Raji (cell line): ENCODE data around the gene SDCCAG8.

Experiments used
- POLR2A ChIP-seq: IDR thresholded peaks from 2 replicates; pipeline ENCODE4 v1.6.1; 2011; ENCODE audit warnings: low read depth, low read length, control low read depth; ENCODE audit not compliant: insufficient read depth

Gene SDCCAG8

GRCh38 chr1:243432136-243432535, 176.3 kb downstream of the SDCCAG8 start:
- no peak for TF ChIP-seq POLR2A

DNA sequence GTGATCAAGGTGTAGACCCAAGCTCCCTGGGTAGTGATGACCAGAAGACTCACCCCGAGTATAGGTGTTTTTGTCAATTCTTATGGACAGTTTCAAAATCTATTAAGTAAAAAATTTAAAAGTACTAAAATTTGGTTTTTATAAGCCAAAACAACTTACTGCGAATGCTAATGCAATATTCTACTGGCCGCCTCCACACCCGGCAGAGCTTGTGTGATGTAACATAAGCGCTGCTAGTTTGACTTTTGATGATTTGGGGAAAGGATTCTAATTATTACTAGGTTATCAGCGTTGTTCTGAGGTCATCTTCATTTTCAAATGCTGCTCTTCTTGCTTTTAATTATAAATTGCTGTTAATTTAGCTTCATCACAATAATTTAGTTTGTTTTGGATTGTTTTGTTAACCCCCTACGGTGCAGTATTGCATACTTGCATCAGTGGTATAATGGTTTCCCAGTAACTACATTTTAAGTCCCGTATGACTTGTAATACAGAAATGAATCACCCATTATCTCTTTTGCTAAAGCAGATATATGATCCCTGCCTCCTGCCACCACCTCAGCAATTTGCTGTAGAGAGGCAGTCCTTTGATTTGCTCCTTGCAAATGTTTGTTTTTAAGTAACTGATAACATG, 178.0 kb downstream of the SDCCAG8 start:
- no peak for TF ChIP-seq POLR2A

DNA sequence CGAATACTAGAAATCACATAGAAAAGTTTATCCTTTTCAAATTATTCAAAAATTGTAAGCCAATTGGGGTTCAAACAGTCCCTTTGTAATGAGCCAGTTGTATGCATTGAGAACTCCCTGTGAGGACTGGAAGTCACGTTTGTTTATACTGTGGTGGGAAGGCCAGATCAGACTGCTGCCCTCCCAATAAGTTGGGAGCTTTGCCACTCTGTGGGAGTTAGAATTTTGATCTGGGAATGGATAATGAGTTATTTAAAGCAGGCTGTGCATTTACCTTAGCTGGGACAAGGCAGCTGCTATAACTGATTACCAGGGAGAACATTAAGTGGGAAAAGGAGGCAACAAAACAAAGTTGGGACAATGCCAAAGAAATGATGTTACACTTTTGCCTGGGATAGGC, 178.8 kb downstream of the SDCCAG8 start:
- no peak for TF ChIP-seq POLR2A

DNA sequence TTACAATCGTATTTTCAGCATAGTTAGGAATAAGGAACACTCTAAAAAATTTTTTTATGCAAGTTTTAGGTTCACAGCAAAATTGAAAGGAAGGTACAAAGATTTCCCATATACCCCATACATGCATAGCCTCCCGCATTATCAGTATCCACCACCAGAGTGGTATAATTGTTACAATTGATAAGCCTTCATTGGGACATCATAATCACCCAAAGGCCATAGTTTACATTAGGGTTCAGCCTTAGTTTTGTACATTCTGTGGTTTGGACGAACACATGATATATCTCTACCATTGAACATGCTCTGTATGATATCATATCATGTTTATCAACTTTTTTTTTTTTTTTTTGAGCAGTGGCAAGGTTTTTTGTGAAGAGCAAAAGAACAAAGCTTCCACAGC, 180.0 kb downstream of the SDCCAG8 start:
- TF ChIP-seq POLR2A, result no peak

- no peak for TF ChIP-seq POLR2A
Measured at GRCh38 chr1:243438146-243438545, 182.3 kb downstream of the SDCCAG8 start.

DNA sequence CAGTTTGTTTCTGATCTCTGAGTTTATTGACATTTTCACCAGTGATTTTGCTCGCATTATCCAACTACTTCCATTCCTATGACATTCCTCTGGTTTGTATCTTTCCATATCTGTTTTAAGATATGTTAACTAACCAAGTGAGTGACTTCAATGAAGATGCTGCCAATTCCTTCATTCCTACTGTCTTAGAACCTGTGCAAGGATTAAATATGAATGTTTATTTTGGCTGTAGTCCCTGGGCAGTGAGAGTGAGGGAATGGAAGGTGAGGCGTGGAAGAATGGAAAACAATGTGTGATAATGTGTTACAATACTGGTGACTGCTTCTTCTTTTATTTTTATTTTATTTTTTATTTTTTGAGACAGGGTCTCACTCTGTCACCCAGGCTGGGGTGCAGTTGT, 183.0 kb downstream of the SDCCAG8 start:
- no peak for TF ChIP-seq POLR2A

DNA sequence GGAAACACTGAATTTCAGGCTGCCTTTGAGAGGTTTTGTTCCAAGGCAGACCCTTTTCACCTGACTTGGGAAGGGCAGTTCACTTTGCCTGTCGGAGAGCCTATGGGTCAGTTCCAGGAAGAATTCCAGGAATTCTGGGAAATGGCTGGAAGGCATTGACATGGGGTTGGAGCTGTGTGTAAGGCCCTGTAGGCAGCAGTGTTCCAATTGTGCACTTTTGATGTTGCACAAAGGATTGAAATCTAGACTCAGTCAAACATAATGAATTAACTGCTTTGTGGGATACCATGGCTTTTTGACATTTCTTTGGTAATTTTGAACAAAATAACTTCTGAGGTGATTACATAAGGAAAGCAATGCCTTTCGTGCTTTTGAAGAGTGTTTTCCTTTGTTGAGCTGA, 184.6 kb downstream of the SDCCAG8 start:
- TF ChIP-seq POLR2A, result no peak

DNA sequence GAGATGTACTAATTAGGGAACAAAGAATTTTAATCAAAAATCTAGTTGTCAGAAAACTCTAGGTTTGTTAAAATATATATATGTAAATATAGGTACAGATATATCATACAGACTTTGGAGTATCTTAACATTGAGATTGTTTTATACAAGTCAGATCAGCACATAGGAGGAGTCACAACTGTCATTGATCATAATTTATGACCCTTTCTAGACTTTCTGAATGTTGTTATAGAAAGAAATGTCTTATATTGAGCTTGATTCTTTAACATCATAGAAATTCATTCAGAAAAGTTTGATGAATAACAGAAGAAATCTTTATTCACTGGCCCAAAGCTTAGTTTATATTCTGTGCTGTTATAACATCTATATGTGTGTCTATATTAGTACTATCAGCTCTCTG, 185.8 kb downstream of the SDCCAG8 start:
- no peak for TF ChIP-seq POLR2A

- TF ChIP-seq POLR2A, result no peak
Measured at GRCh38 chr1:243443557-243443956, 187.7 kb downstream of the SDCCAG8 start.

DNA sequence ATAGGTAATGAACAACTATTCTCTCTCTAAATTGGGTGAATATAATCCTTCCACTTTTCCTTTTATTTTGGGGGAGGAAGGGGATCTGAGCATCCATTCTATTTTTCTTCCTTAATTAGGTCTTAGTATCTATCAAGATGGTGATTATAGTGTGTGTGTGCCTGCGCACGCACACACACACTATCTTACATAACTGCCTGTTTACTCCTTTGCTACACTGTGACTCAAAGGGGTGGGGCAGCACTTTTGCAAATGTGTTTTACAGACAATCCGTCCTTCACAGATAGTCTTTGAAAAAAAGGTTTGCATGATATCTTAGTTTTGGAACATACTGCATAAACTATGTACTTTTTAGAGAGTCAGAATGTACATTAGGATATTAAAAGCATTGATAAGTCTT, 191.5 kb downstream of the SDCCAG8 start:
- TF ChIP-seq POLR2A, result no peak

DNA sequence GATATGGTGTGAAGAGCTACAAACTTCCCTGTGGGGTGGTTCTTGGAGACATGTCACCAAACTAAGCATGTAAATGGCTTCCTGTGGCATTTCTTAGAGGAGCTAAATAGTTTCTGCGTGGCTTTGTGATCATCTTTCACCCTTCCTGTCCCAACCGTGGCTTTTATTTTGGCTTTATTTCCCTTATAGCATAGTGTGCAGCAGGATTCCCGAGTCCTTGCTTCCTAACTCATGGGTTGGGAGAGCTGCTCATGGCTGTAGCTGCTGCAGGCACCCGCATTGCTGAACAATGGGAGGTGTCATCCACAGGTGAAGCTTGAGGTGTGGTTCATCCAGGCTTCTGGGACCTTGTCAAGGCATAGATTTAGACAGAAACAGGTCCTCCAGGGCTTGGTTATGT, 192.0 kb downstream of the SDCCAG8 start:
- TF ChIP-seq POLR2A, result no peak

GRCh38 chr1:243449373-243449772, 193.5 kb downstream of the SDCCAG8 start:
- no peak for TF ChIP-seq POLR2A

DNA sequence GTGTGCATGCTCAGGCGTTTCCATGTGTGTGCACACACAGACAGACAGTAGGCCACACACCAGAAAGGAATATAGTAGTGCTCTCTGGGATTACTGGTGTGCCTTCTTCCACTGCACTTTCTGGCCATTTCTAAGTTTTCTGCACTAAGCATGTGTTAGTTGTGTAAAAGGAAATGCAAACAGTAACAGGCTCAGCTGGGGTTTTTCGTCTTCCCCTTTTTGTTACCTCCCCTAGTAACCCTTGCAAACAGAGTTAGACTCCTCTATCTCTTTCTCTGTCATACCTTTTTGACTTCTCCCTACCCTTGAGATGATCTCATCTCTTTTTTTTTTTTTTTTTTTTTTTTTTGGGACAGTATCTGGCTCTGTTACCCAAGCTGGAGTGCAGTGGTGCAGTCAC, 196.3 kb downstream of the SDCCAG8 start:
- TF ChIP-seq POLR2A, result no peak

DNA sequence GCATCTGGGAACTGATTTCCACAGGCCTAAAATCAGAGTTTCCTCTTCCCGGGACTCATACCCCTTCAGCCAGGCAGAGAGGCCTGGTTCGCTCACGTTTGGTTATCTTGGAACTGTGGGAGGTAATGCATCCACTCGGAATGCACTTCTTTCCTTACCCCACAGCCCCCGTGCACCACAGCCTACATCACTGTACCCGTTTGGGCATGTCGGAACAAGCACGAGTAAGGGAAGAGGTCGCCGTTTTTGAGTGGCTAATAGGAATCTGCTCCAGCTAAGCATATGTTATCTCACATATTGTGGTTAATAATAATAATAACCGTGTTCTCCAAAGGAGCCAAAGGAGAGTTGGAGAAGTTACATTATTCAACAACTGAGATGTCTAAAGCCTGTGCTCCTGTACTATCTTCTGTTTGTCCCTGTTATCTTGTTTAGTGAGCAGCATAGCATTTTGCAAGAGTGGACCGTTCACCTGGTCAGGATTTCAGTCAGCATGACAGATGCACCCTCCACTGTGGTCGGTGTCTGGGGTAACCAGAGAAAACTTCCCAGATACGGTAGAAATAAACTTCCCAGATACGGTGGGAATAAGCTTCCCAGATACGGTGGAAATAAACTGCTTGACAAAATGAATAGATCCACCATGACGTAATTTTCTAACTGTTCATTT, 198.6 kb downstream of the SDCCAG8 start:
- no peak for TF ChIP-seq POLR2A

DNA sequence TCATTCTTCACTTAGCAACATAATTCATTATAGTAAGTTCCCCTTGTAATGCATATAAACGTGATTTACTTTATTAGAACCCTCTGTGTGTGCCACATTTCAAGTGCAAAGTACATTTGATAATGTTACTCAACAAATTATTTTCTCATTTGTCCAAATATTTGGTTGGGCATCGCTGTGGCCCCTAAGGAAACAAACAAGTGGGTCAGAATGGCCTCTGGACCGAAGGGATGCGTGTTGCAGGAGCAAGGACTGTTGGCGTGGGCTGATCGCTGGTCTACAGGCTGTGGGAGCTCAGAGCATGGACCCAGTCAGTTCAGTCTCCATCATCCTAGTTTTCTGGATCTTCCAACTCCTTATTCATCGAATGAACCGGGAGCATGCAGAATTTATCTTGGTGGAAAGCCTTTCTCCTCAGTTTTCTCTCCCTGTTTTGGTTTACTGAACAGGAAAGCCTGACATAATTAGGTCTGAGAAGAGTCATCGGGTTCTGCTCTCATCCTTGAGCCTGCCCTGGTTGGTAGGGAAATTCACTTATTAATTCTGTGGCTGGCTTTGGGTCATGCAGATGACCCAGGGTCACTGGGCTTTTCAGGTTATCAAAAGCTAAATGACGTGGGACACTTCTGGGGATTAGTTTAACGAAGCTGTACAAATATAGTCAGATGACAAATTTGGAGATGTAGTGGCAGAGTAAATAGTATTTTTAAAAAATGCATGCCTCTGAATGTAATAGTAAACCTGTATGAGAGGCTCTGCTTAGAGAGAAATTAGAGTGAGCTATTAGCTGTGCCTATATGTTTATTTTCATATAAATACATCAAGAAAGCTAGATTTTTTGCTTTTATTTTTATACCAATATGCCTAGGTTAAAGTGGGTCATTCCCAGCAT, 200.2 kb downstream of the SDCCAG8 start:
- no peak for TF ChIP-seq POLR2A
